H1 (cell line): ENCODE results near the gene RPP25. TPM values are rescaled to one million over a fixed set of nuclear protein-coding genes. Genes with fewer than 3 reads are reported as not detected.
A peak's percentile ranks its signal among the peaks of the same experiment; 100 is the strongest.

Experiments
- CTCF ChIA-PET: fragments of 300-600 bp; sonication (Branson Sonifier 250); formaldehyde crosslinking; loops from one replicate; lab custom pipeline; 2021; ENCODE audit not compliant: partially characterized antibody; lab: Charles Lee
- POLR2A ChIA-PET: fragments of 300-600 bp; sonication (Branson Sonifier 250); formaldehyde crosslinking; loops from one replicate; lab custom pipeline; 2021; ENCODE audit warnings: inconsistent platforms; ENCODE audit not compliant: partially characterized antibody; lab: Charles Lee
- DNase-seq, 2 experiments: peaks; one replicate each; pipeline versions ENCODE4 v3.0.0 to v3.0.0-alpha.2; 2010 to 2022; ENCODE audit warnings: low spot score in 2 of 2, low read depth in 1 of 2, mixed read lengths in 1 of 2
- FAIRE-seq: peaks from 2 replicates; lab custom pipeline; 2011; peaks lifted over from hg19 to GRCh38; lab: Jason Lieb, UNC
- H2AFZ ChIP-seq: 2 replicates; pipeline ENCODE4 v1.8.1; 2012; ENCODE audit warnings: low read length, inconsistent platforms
- H2AK5ac ChIP-seq: 2 replicates; pipeline ENCODE4 v1.6.1; 2013; ENCODE audit warnings: low read depth, low read length
- H2BK120ac ChIP-seq: replicated peaks from 2 replicates; pipeline ENCODE3; 2013; ENCODE audit warnings: low read depth, low read length, inconsistent platforms
- H2BK12ac ChIP-seq: 2 replicates; pipeline ENCODE4 v1.6.1; 2013; ENCODE audit warnings: low read depth, low read length
- H2BK15ac ChIP-seq: 2 replicates; pipeline ENCODE4 v1.6.1; 2013; ENCODE audit warnings: low read length
- H2BK20ac ChIP-seq: 2 replicates; pipeline ENCODE4 v1.6.1; 2013; ENCODE audit warnings: low read length
- H2BK5ac ChIP-seq: 2 replicates; pipeline ENCODE4 v1.6.1; 2013; ENCODE audit warnings: low read depth, low read length
- H3K14ac ChIP-seq: 2 replicates; pipeline ENCODE4 v1.6.1; 2013; ENCODE audit warnings: inconsistent platforms; ENCODE audit not compliant: insufficient read length
- H3K18ac ChIP-seq: 2 replicates; pipeline ENCODE4 v1.6.1; 2013; ENCODE audit warnings: low read length; ENCODE audit errors: extremely low read depth
- H3K23ac ChIP-seq: 2 replicates; pipeline ENCODE4 v1.6.1; 2013; ENCODE audit warnings: inconsistent platforms; ENCODE audit not compliant: insufficient read length
- H3K23me2 ChIP-seq: 2 replicates; pipeline ENCODE4 v1.6.1; 2013; ENCODE audit warnings: low read depth, low read length
- H3K27ac ChIP-seq: 2 replicates; pipeline ENCODE4 v1.6.1; 2011; ENCODE audit warnings: low read depth, low read length, inconsistent platforms
- H3K27me3 ChIP-seq, 4 experiments: replicated peaks in 1 of 4; 1 replicate in 1 of 4; 2 replicates in 3 of 4; pipeline versions ENCODE4 v1.6.1 to v1.8.1; 2011 to 2013; ENCODE audit warnings: low read length in 3 of 4, mild to moderate bottlenecking in 3 of 4, inconsistent platforms in 2 of 4, mixed read lengths in 2 of 4, moderate library complexity in 1 of 4; ENCODE audit not compliant: control insufficient read depth in 3 of 4, insufficient read depth in 3 of 4; ENCODE audit errors: extremely low read depth in 1 of 4
- H3K36me3 ChIP-seq, 4 experiments: 2 replicates each; pipeline versions ENCODE4 v1.6.1 to v1.8.1; 2011 to 2013; ENCODE audit warnings: mild to moderate bottlenecking in 4 of 4, low read length in 3 of 4, moderate library complexity in 2 of 4, control low read depth in 1 of 4, inconsistent platforms in 1 of 4; ENCODE audit not compliant: insufficient read depth in 4 of 4, control insufficient read depth in 2 of 4
- H3K4ac ChIP-seq: replicated peaks from 2 replicates; pipeline ENCODE3; 2013; ENCODE audit warnings: low read length, low read depth, mixed read lengths, inconsistent platforms; ENCODE audit not compliant: insufficient read length
- H3K4me1 ChIP-seq, 4 experiments: replicated peaks in 1 of 4; 1 replicate in 1 of 4; 2 replicates in 3 of 4; pipeline versions ENCODE4 v1.6.1 to v1.8.1; 2011 to 2013; ENCODE audit warnings: low read length in 3 of 4, inconsistent platforms in 2 of 4, mixed read lengths in 1 of 4; ENCODE audit not compliant: insufficient read depth in 4 of 4, control insufficient read depth in 3 of 4
- H3K4me2 ChIP-seq, 2 experiments: 2 replicates each; pipeline versions ENCODE4 v1.6.1 to v1.8.1; 2011 to 2013; ENCODE audit warnings: low read depth in 2 of 2, low read length in 2 of 2, control low read depth in 1 of 2, inconsistent platforms in 1 of 2, mild to moderate bottlenecking in 1 of 2; ENCODE audit not compliant: insufficient read depth in 1 of 2
- H3K4me3 ChIP-seq, 4 experiments: fragments of 200-600, 300-600 bp in 1 of 4; sonication (generic), shearing (Covaris generic), sonication (Bioruptor Twin) in 1 of 4; 2 replicates each; pipeline versions ENCODE4 v1.5.1 to v1.8.1; 2011 to 2016; ENCODE audit warnings: low read length in 4 of 4, low read depth in 3 of 4, control low read depth in 2 of 4, inconsistent platforms in 2 of 4, mild to moderate bottlenecking in 2 of 4, mixed read lengths in 1 of 4, moderate library complexity in 1 of 4; ENCODE audit not compliant: insufficient read depth in 2 of 4; ENCODE audit errors: extremely low read depth in 1 of 4
- H3K56ac ChIP-seq: replicated peaks from 2 replicates; pipeline ENCODE3; 2013; ENCODE audit warnings: low read depth, mild to moderate bottlenecking, mixed read lengths, low read length, inconsistent platforms; ENCODE audit not compliant: insufficient read length
- H3K79me1 ChIP-seq: 2 replicates; pipeline ENCODE4 v1.6.1; 2013; ENCODE audit warnings: low read depth, low read length, control low read depth
- H3K79me2 ChIP-seq, 2 experiments: 2 replicates each; pipeline versions ENCODE4 v1.6.1 to v1.8.1; 2012 to 2013; ENCODE audit warnings: low read length in 2 of 2, mild to moderate bottlenecking in 2 of 2, inconsistent platforms in 1 of 2; ENCODE audit not compliant: insufficient read depth in 2 of 2, control insufficient read depth in 1 of 2
- H3K9ac ChIP-seq, 4 experiments: replicated peaks in 1 of 4; 1 replicate in 1 of 4; 2 replicates in 3 of 4; pipeline versions ENCODE4 v1.6.1 to v1.8.1; 2011 to 2013; ENCODE audit warnings: low read depth in 3 of 4, low read length in 3 of 4, control low read depth in 2 of 4, mild to moderate bottlenecking in 2 of 4, moderate library complexity in 2 of 4, inconsistent platforms in 1 of 4; ENCODE audit errors: extremely low read depth in 1 of 4
- H3K9me3 ChIP-seq, 2 experiments: 2 replicates each; pipeline versions ENCODE4 v1.6.1 to v1.8.1; 2012 to 2013; ENCODE audit warnings: mild to moderate bottlenecking in 2 of 2, moderate library complexity in 2 of 2, control low read depth in 1 of 2, inconsistent platforms in 1 of 2, low read depth in 1 of 2, low read length in 1 of 2, mixed read lengths in 1 of 2; ENCODE audit not compliant: insufficient read depth in 2 of 2
- H4K20me1 ChIP-seq, 2 experiments: replicated peaks in 1 of 2; 2 replicates each; pipeline versions ENCODE3 to v1.8.1; 2011 to 2013; ENCODE audit warnings: inconsistent platforms in 2 of 2, low read length in 2 of 2, mild to moderate bottlenecking in 1 of 2; ENCODE audit not compliant: insufficient read depth in 2 of 2, control insufficient read depth in 1 of 2
- H4K5ac ChIP-seq: 2 replicates; pipeline ENCODE4 v1.6.1; 2013; ENCODE audit warnings: low read length, low read depth, mixed read lengths, inconsistent platforms; ENCODE audit not compliant: insufficient read length
- H4K8ac ChIP-seq: 2 replicates; pipeline ENCODE4 v1.8.0; 2013; ENCODE audit warnings: mild to moderate bottlenecking, moderate library complexity, low read length, inconsistent platforms; ENCODE audit not compliant: insufficient read depth; ENCODE audit errors: extremely low read depth
- H4K91ac ChIP-seq: replicated peaks from 2 replicates; pipeline ENCODE3; 2013; ENCODE audit warnings: low read length, mixed read lengths, inconsistent platforms; ENCODE audit not compliant: insufficient read length
- TAF1 ChIP-seq: IDR thresholded peaks from 2 replicates; pipeline ENCODE4 v1.6.1; 2011; ENCODE audit warnings: mild to moderate bottlenecking, low read depth, low read length
- TBP ChIP-seq: IDR thresholded peaks from 2 replicates; pipeline ENCODE4 v1.6.1; 2011; ENCODE audit warnings: low read depth, low read length, improper control_type of control experiment
- polyA plus RNA-seq, 7 experiments: library from polyadenylated mRNA; depleted of rRNA in 3 of 7; stranded (reverse) in 5 of 7; unstranded in 2 of 7; fragments of >200 nt in 5 of 7; fragments of 200-250 nt in 2 of 7; gene quantifications; 1 replicate in 5 of 7; 2 replicates in 1 of 7; 4 replicates in 1 of 7; pipeline versions ENCODE4 v1.2.1 to v1.2.3, GENCODE V29; 2011 to 2013; ENCODE audit warnings: missing spikeins in 2 of 7, mixed read lengths in 2 of 7
- total RNA-seq: library from RNA; stranded (reverse); fragmentation: NEBNext Ultra II Directional; extraction: Animal tissue kit (Norgen Biotek cat#: 25700); gene quantifications from 2 replicates; pipeline ENCODE4 v1.2.1, GENCODE V29; 2021
- TF ChIP-seq, protein P1 (sequence below), 3 experiments: IDR thresholded peaks; 1 replicate in 2 of 3; 2 replicates in 1 of 3; pipeline versions ENCODE4 v1.5.1 to v1.6.1; 2011; ENCODE audit warnings: low read length in 3 of 3, mild to moderate bottlenecking in 3 of 3, inconsistent platforms in 2 of 3, low read depth in 1 of 3, moderate library complexity in 1 of 3; ENCODE audit not compliant: insufficient read depth in 1 of 3; ENCODE audit errors: control extremely low read depth in 1 of 3

Gene RPP25
- total and polyA plus RNA-seq, 2 of the 8 experiments (the other 6 are each of a cell fraction or from before 2014, with no cell fraction given): 17.4 to 19.8 TPM

DNA sequence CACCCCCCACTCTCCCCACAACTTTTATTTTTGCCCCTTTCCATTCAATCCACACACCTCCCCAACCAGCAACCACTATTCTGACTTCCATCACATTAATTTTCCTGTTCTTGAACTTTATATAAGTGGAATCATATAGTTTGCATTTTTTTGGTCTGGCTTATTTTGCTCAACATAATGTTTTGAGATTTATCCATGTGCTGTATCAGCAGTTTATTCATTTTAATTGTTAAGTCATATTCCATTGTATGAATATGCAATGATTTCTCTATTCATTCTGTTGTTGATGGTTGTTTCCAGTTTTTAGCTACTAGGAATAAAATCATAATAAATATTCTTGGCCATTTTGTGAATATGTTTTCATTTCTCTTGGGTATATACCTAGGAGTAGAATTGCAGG is 33.0 kb upstream of the RPP25 start:
- POLR2A ChIA-PET: no interaction called here
- H3K27ac ChIP-seq: no peak overlapping the region
- no peak overlapping the region for H2BK20ac ChIP-seq

More for the DNA sequence above, 33.0 kb upstream of the RPP25 start:
- H3K56ac ChIP-seq: peak overlapping the region; percentile 46
- FAIRE-seq: no peak
- no peak overlapping the region for H2BK5ac ChIP-seq
- H3K9me3 ChIP-seq: no peaks in the 10 kb centered on the region
- H3K18ac ChIP-seq: no peak overlapping the region
- CTCF ChIA-PET: interaction anchor here (0.6 to 2.8 kb wide), 4 partner anchors 35 to 218 kb away, joined by 3 to 9 read pairs (median 4); no protein-coding TSS in a partner anchor
- no peak overlapping the region for H4K8ac ChIP-seq
- H2BK12ac ChIP-seq: no peak overlapping the region
- H2AK5ac ChIP-seq: no peak overlapping the region
- H3K36me3 ChIP-seq: no peaks in the 10 kb centered on the region
- H3K4me2 ChIP-seq: no peak overlapping the region
- no peaks in the 10 kb centered on the region for H3K79me1 ChIP-seq
- H2AFZ ChIP-seq: no peak overlapping the region
- DNase-seq: no peak
- H2BK15ac ChIP-seq: no peak overlapping the region
- no peak overlapping the region for H3K14ac ChIP-seq
- no peak overlapping the region for H4K91ac ChIP-seq
- no peak overlapping the region for H3K23ac ChIP-seq
- no peaks in the 10 kb centered on the region for H3K27me3 ChIP-seq
- peaks cover 0 to 3% of the 10 kb centered on the region in 2 experiments for H4K20me1 ChIP-seq
- no peaks in the 10 kb centered on the region for H3K4me1 ChIP-seq
- no peak overlapping the region for H3K9ac ChIP-seq
- no peaks in the 10 kb centered on the region; the same call in 1 of the 2 replicates for H3K23me2 ChIP-seq
- TF ChIP-seq, protein P1, sequence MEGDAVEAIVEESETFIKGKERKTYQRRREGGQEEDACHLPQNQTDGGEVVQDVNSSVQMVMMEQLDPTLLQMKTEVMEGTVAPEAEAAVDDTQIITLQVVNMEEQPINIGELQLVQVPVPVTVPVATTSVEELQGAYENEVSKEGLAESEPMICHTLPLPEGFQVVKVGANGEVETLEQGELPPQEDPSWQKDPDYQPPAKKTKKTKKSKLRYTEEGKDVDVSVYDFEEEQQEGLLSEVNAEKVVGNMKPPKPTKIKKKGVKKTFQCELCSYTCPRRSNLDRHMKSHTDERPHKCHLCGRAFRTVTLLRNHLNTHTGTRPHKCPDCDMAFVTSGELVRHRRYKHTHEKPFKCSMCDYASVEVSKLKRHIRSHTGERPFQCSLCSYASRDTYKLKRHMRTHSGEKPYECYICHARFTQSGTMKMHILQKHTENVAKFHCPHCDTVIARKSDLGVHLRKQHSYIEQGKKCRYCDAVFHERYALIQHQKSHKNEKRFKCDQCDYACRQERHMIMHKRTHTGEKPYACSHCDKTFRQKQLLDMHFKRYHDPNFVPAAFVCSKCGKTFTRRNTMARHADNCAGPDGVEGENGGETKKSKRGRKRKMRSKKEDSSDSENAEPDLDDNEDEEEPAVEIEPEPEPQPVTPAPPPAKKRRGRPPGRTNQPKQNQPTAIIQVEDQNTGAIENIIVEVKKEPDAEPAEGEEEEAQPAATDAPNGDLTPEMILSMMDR (IDR thresholded peaks at IDR 0.05; ENCODE audit: control extremely low read depth in 1 of 3, insufficient read depth in 1 of 3, low read depth in 1 of 3, low read length in 3 of 3): no peak
- no peak for TF ChIP-seq TAF1
- no peak for TF ChIP-seq TBP
- no peak overlapping the region for H4K5ac ChIP-seq
- H3K79me2 ChIP-seq: no peaks in the 10 kb centered on the region
- no peak overlapping the region for H3K4me3 ChIP-seq
- no peak overlapping the region for H2BK120ac ChIP-seq
- no peak overlapping the region for H3K4ac ChIP-seq
